PC-9 (cell line): ENCODE data around the gene PRKAG1. TPM values are rescaled to one million over a fixed set of nuclear protein-coding genes. Genes with fewer than 3 reads are reported as not detected.

Experiments
- BruUV-seq: library from RNA; stranded (reverse); fragments of 400-500 nt; replicated peaks from 2 replicates; lab custom pipeline; 2021; lab: Mats Ljungman, UMichigan
- CTCF ChIA-PET: fragments of 300-600 bp; sonication (Branson Sonifier 250); formaldehyde crosslinking; loops from one replicate; lab custom pipeline; 2022; ENCODE audit warnings: antibody characterized with exemption; lab: Charles Lee
- POLR2A ChIA-PET: fragments of 300-600 bp; sonication (Branson Sonifier 250); formaldehyde crosslinking; loops from one replicate; lab custom pipeline; 2022; ENCODE audit warnings: antibody characterized with exemption; ENCODE audit not compliant: unreplicated experiment; lab: Charles Lee
- DNase-seq, 2 experiments: peaks; one replicate each; pipeline versions ENCODE4 v3.0.0 to v3.0.0-alpha.2; 2015 to 2022; ENCODE audit warnings: mixed read lengths in 1 of 2
- H2AFZ ChIP-seq: fragments of 200-600 bp; sonication (generic); 2 replicates; pipeline ENCODE4 v1.8.1; 2017; ENCODE audit warnings: antibody characterized with exemption
- H3F3A ChIP-seq: fragments of 200-600 bp; sonication (generic); 2 replicates; pipeline ENCODE4 v1.8.1; 2017; ENCODE audit warnings: antibody characterized with exemption, mild to moderate bottlenecking, low read depth; ENCODE audit not compliant: insufficient read depth
- H3K27ac ChIP-seq: fragments of 200-600 bp; sonication (generic); 2 replicates; pipeline ENCODE4 v1.6.1; 2016; ENCODE audit warnings: mixed run types
- H3K27me3 ChIP-seq: fragments of 200-600 bp; sonication (generic); 2 replicates; pipeline ENCODE4 v1.6.1; 2016; ENCODE audit warnings: low read depth, mixed run types; ENCODE audit not compliant: insufficient read depth
- H3K36me3 ChIP-seq: fragments of 200-600 bp; sonication (generic); 2 replicates; pipeline ENCODE4 v1.6.1; 2016; ENCODE audit warnings: low read depth, mixed run types
- H3K4me1 ChIP-seq: fragments of 200-600 bp; sonication (generic); replicated peaks from 2 replicates; pipeline ENCODE4 v1.6.1; 2016; ENCODE audit warnings: mixed run types; ENCODE audit not compliant: insufficient read depth
- H3K4me2 ChIP-seq: fragments of 200-600 bp; sonication (generic); 2 replicates; pipeline ENCODE4 v1.6.1; 2017; ENCODE audit warnings: mixed run types
- H3K4me3 ChIP-seq: fragments of 200-600 bp; sonication (generic); 2 replicates; pipeline ENCODE4 v1.6.1; 2016; ENCODE audit warnings: mixed run types
- H3K79me2 ChIP-seq: fragments of 200-600 bp; sonication (generic); 2 replicates; pipeline ENCODE4 v1.6.1; 2017; ENCODE audit warnings: low read depth, mixed run types
- H3K9me2 ChIP-seq: fragments of 200-600 bp; sonication (generic); 2 replicates; pipeline ENCODE4 v1.8.1; 2017; ENCODE audit warnings: mild to moderate bottlenecking; ENCODE audit not compliant: insufficient read depth
- H3K9me3 ChIP-seq: fragments of 200-600 bp; sonication (generic); 2 replicates; pipeline ENCODE4 v1.8.1; 2016; ENCODE audit warnings: low read depth; ENCODE audit not compliant: insufficient read depth
- H4K20me1 ChIP-seq: fragments of 200-600 bp; sonication (generic); 2 replicates; pipeline ENCODE4 v1.8.1; 2017; ENCODE audit not compliant: insufficient read depth
- CTCF ChIP-seq: fragments of 200-600 bp; sonication (generic); conservative IDR thresholded peaks from 2 replicates; pipeline ENCODE4 v1.6.1; 2017; ENCODE audit warnings: mixed run types, antibody characterized with exemption, mild to moderate bottlenecking, moderate library complexity
- EZH2 ChIP-seq: fragments of 200-600 bp; sonication (generic); IDR thresholded peaks from 2 replicates; pipeline ENCODE4 v1.8.0; 2017; ENCODE audit warnings: antibody characterized with exemption, low read depth
- intact Hi-C: fragments of 100-400 bp; cut with micrococcal nuclease; formaldehyde crosslinking; loops from one replicate; pipeline ENCODE4 v1.10.0; 2022; ENCODE audit not compliant: unreplicated experiment
- total RNA-seq: library from RNA; stranded (reverse); gene quantifications from 2 replicates; pipeline ENCODE4 v1.2.3, GENCODE V29; 2021

PRKAG1 gene
- total RNA-seq, 1 experiment from 2014 or later, result 53.6 TPM

- no peak overlapping the region for H3K4me3 ChIP-seq
- no peaks in the 10 kb centered on the region for H3K36me3 ChIP-seq
- H3K4me1 ChIP-seq, result no peaks in the 10 kb centered on the region
- H2AFZ ChIP-seq, result no peak overlapping the region
- BruUV-seq, result no TSS peak
- H3K79me2 ChIP-seq, result no peaks in the 10 kb centered on the region
- intact Hi-C loops, result no loop called here
- DNase-seq, result no peak
- H3K27me3 ChIP-seq, result peaks cover 55% of the 10 kb centered on the region
- CTCF ChIA-PET, result no interaction called here
- H3K9me2 ChIP-seq, result no peaks in the 10 kb centered on the region
- TF ChIP-seq CTCF (no peak), EZH2 (no peak)
- no peaks in the 10 kb centered on the region for H3K9me3 ChIP-seq
- H3K27ac ChIP-seq, result no peak overlapping the region
- H4K20me1 ChIP-seq, result no peaks in the 10 kb centered on the region; the same call in 1 of the 2 replicates
- POLR2A ChIA-PET, result no interaction called here
- no peaks in the 10 kb centered on the region for H3F3A ChIP-seq
- H3K4me2 ChIP-seq, result no peak overlapping the region
Observed at GRCh38 chr12:48981757-48982157, 36.8 kb downstream of the PRKAG1 start.

- ChIA-PET CTCF (interaction anchor here (0.6 kb wide), 1 partner anchor 14 kb away, joined by 11 read pairs; no protein-coding TSS in a partner anchor), POLR2A (no interaction called here)
- H4K20me1 ChIP-seq, result no peaks in the 10 kb centered on the region; the same call in 1 of the 2 replicates
- H3K9me3 ChIP-seq, result no peaks in the 10 kb centered on the region
- H2AFZ ChIP-seq, result no peak overlapping the region
- no peaks in the 10 kb centered on the region for H3F3A ChIP-seq
- no peak overlapping the region for H3K4me2 ChIP-seq
- no TSS peak for BruUV-seq
- no peaks in the 10 kb centered on the region for H3K36me3 ChIP-seq
- no peaks in the 10 kb centered on the region for H3K4me1 ChIP-seq
- H3K9me2 ChIP-seq, result no peaks in the 10 kb centered on the region
- no peak overlapping the region for H3K27ac ChIP-seq
- TF ChIP-seq EZH2 (no peak), CTCF (no peak)
- H3K79me2 ChIP-seq, result no peaks in the 10 kb centered on the region
- no peak for DNase-seq
- H3K4me3 ChIP-seq, result no peak overlapping the region
- intact Hi-C loops, result no loop called here
- peaks cover 55% of the 10 kb centered on the region for H3K27me3 ChIP-seq
Observed at GRCh38 chr12:48980953-48981756, 37.4 kb downstream of the PRKAG1 start.

GRCh38 chr12:48980389-48980952, 38.1 kb downstream of the PRKAG1 start:
- no peak overlapping the region for H3K4me3 ChIP-seq
- H3K4me1 ChIP-seq, result no peaks in the 10 kb centered on the region
- TF ChIP-seq CTCF (no peak), EZH2 (no peak)
- ChIA-PET POLR2A (interaction anchor here (0.5 kb wide), 1 partner anchor 128 kb away, joined by 10 read pairs; the partner anchor contains the start of gene DDX23), CTCF (interaction anchor here (0.6 to 1.0 kb wide), 2 partner anchors 14 to 16 kb away, joined by 3 to 11 read pairs; no protein-coding TSS in a partner anchor)
- no peaks in the 10 kb centered on the region for H3K9me3 ChIP-seq
- H4K20me1 ChIP-seq, result no peaks in the 10 kb centered on the region; the same call in 1 of the 2 replicates
- no peaks in the 10 kb centered on the region for H3F3A ChIP-seq
- H3K9me2 ChIP-seq, result no peaks in the 10 kb centered on the region
- H3K36me3 ChIP-seq, result no peaks in the 10 kb centered on the region
- intact Hi-C loops, result no loop called here
- DNase-seq, result peak in 1 of 2 experiments; percentile 37
- H3K79me2 ChIP-seq, result no peaks in the 10 kb centered on the region
- H2AFZ ChIP-seq, result no peak overlapping the region
- H3K27ac ChIP-seq, result no peak overlapping the region
- BruUV-seq, result no TSS peak
- peaks cover 55% of the 10 kb centered on the region for H3K27me3 ChIP-seq
- H3K4me2 ChIP-seq, result no peak overlapping the region
